GM19455 (cell line): ENCODE data around the gene TLR2.
"Not testable (repeated sequence)": the region's sequence is repeated elsewhere in the genome, so short reads cannot be mapped to it uniquely, and the experiment has no call there.

Source experiments
- ATAC-seq: cut with Tn5 transposase; IDR thresholded peaks from one replicate; pipeline ENCODE4 v1.9.1; 2021; ENCODE audit not compliant: unreplicated experiment

Gene TLR2

GRCh38 chr4:153655928-153656327 is 28.2 kb upstream of the TLR2 start:
- no peak for ATAC-seq

GRCh38 chr4:153661215-153661822 is 22.8 kb upstream of the TLR2 start:
- ATAC-seq = no peak

- ATAC-seq = no peak
Observed at GRCh38 chr4:153661908-153662307, 22.2 kb upstream of the TLR2 start.

GRCh38 chr4:153663667-153664066 is 20.4 kb upstream of the TLR2 start:
- no peak for ATAC-seq

GRCh38 chr4:153666505-153666904 is 17.6 kb upstream of the TLR2 start:
- not testable (repeated sequence) for ATAC-seq

- ATAC-seq = no peak
Observed at GRCh38 chr4:153668647-153669046, 15.4 kb upstream of the TLR2 start.

GRCh38 chr4:153669838-153670237 is 14.2 kb upstream of the TLR2 start:
- ATAC-seq = no peak

- no peak for ATAC-seq
Observed at GRCh38 chr4:153676486-153676885, 7.6 kb upstream of the TLR2 start.

- ATAC-seq = no peak
Observed at GRCh38 chr4:153676984-153677383, 7.1 kb upstream of the TLR2 start.

- ATAC-seq = no peak
Observed at GRCh38 chr4:153679486-153679885, 4.6 kb upstream of the TLR2 start.

- no peak for ATAC-seq
Observed at GRCh38 chr4:153683763-153684181, 308 bp upstream of the TLR2 start.

GRCh38 chr4:153684971-153685371 is 891 bp downstream of the TLR2 start:
- ATAC-seq = no peak

- ATAC-seq = no peak
Observed at GRCh38 chr4:153704522-153704921, 20.4 kb downstream of the TLR2 start.

- peak; percentile 71 for ATAC-seq
Observed at GRCh38 chr4:153705743-153706468, 21.8 kb downstream of the TLR2 start.

GRCh38 chr4:153706519-153706918 is 22.4 kb downstream of the TLR2 start:
- peak; percentile 20 for ATAC-seq

GRCh38 chr4:153710681-153711080 is 26.6 kb downstream of the TLR2 start:
- no peak for ATAC-seq

- ATAC-seq = no peak
Observed at GRCh38 chr4:153713866-153714646, 30.0 kb downstream of the TLR2 start.

- ATAC-seq = no peak
Observed at GRCh38 chr4:153722036-153722435, 38.0 kb downstream of the TLR2 start.

- no peak for ATAC-seq
Observed at GRCh38 chr4:153724606-153725005, 40.5 kb downstream of the TLR2 start.

GRCh38 chr4:153725136-153725830 is 41.2 kb downstream of the TLR2 start:
- no peak for ATAC-seq

- ATAC-seq = no peak
Observed at GRCh38 chr4:153725831-153726154, 41.7 kb downstream of the TLR2 start.

- ATAC-seq = no peak
Observed at GRCh38 chr4:153728151-153728550, 44.1 kb downstream of the TLR2 start.
